HepG2 (cell line): ENCODE measurements around the gene IFT57. TPM values are rescaled to one million over a fixed set of nuclear protein-coding genes. Genes with fewer than 3 reads are reported as not detected.

ENCODE experiments used
- ATAC-seq: fragments of 200-7000 bp; cut with Tn5 transposase; 3 replicates; pipeline ENCODE4 v1.9.1; 2020; ENCODE audit warnings: mild to moderate bottlenecking, moderate library complexity
- BruUV-seq: library from RNA; stranded (reverse); fragments of 400-500 nt; replicated peaks from 2 replicates; lab custom pipeline; 2021; lab: Mats Ljungman, UMichigan
- CTCF ChIA-PET: fragments of 300-600 bp; formaldehyde crosslinking; extraction: SDS; loops from one replicate; lab custom pipeline; 2021; ENCODE audit warnings: low total read pairs, inconsistent platforms, low intra/inter-chr PET ratio; lab: Yijun Ruan, JAX
- POLR2A ChIA-PET: fragments of 350-600 bp; sonication (Branson Sonifier 250); formaldehyde crosslinking; loops from one replicate; lab custom pipeline; 2020; ENCODE audit warnings: antibody characterized with exemption, inconsistent platforms; lab: Yijun Ruan, JAX
- DNase-seq: peaks from one replicate; pipeline ENCODE4 v3.0.0-alpha.2; 2015; ENCODE audit warnings: low spot score
- FAIRE-seq: peaks from 3 replicates; lab custom pipeline; 2011; peaks lifted over from hg19 to GRCh38; lab: Jason Lieb, UNC
- H2AFZ ChIP-seq: one replicate; pipeline ENCODE4 v1.6.1; 2011; ENCODE audit warnings: low read length, inconsistent platforms
- H3K27ac ChIP-seq: fragments of 300-600 bp; 3 replicates; pipeline ENCODE4 v1.8.0; 2011; ENCODE audit warnings: mixed run types, mild to moderate bottlenecking, mixed read lengths, low read length, inconsistent platforms; ENCODE audit not compliant: insufficient read depth; ENCODE audit errors: extremely low read length
- H3K27me3 ChIP-seq, 2 experiments: fragments of 200-600 bp in 1 of 2; 2 replicates in 1 of 2; 3 replicates in 1 of 2; pipeline versions ENCODE4 v1.6.0 to v1.8.0; 2011; ENCODE audit warnings: low read length in 2 of 2, mild to moderate bottlenecking in 2 of 2, moderate library complexity in 2 of 2, inconsistent platforms in 1 of 2; ENCODE audit not compliant: insufficient read depth in 2 of 2, control insufficient read depth in 1 of 2
- H3K36me3 ChIP-seq, 2 experiments: fragments of 200-600 bp in 1 of 2; replicated peaks in 1 of 2; 2 replicates in 1 of 2; 3 replicates in 1 of 2; pipeline versions ENCODE4 v1.5.1 to v1.8.0; 2011; ENCODE audit warnings: low read length in 2 of 2, inconsistent platforms in 1 of 2; ENCODE audit not compliant: insufficient read depth in 2 of 2, control insufficient read depth in 1 of 2
- H3K4me1 ChIP-seq: 2 replicates; pipeline ENCODE4 v1.5.1; 2012; ENCODE audit warnings: low read length, inconsistent platforms; ENCODE audit not compliant: insufficient read depth
- H3K4me2 ChIP-seq: 2 replicates; pipeline ENCODE4 v1.6.0; 2011; ENCODE audit warnings: low read depth, low read length, inconsistent platforms
- H3K4me3 ChIP-seq, 3 experiments: fragments of 200-600 bp in 1 of 3; sonication (generic), shearing (Covaris generic) in 1 of 3; replicated peaks in 1 of 3; 2 replicates each; pipeline ENCODE4 v1.5.1; 2011 to 2016; ENCODE audit warnings: low read length in 3 of 3, inconsistent platforms in 2 of 3, low read depth in 2 of 3, mild to moderate bottlenecking in 2 of 3, control low read depth in 1 of 3, mixed read lengths in 1 of 3; ENCODE audit not compliant: insufficient read depth in 1 of 3
- H3K79me2 ChIP-seq: one replicate; pipeline ENCODE4 v1.6.1; 2011; ENCODE audit warnings: low read length, inconsistent platforms; ENCODE audit not compliant: insufficient read depth
- H3K9ac ChIP-seq: 2 replicates; pipeline ENCODE4 v1.6.0; 2011; ENCODE audit warnings: mild to moderate bottlenecking, low read depth, low read length, inconsistent platforms; ENCODE audit not compliant: insufficient read depth
- H3K9me3 ChIP-seq: 2 replicates; pipeline ENCODE4 v1.5.1; 2012; ENCODE audit warnings: mild to moderate bottlenecking, low read length
- H4K20me1 ChIP-seq: 2 replicates; pipeline ENCODE4 v1.6.0; 2011; ENCODE audit warnings: inconsistent platforms, mild to moderate bottlenecking, low read length, moderate library complexity; ENCODE audit not compliant: insufficient read depth
- ERF ChIP-seq: IDR thresholded peaks from 2 replicates; pipeline ENCODE4 v1.6.1; 2018; ENCODE audit warnings: missing biosample characterization, missing genetic modification reagents
- KDM3A ChIP-seq: IDR thresholded peaks from 2 replicates; pipeline ENCODE4 v1.6.1; 2018; ENCODE audit warnings: low read depth, missing compliant biosample characterization
- KLF6 ChIP-seq: IDR thresholded peaks from 2 replicates; pipeline ENCODE4 v1.8.0; 2016; ENCODE audit warnings: missing biosample characterization, missing genetic modification reagents
- MAFG ChIP-seq: sonication (generic); formaldehyde crosslinking; IDR thresholded peaks from 2 replicates; pipeline ENCODE4 v1.5.1; 2020; ENCODE audit warnings: mild to moderate bottlenecking, missing genetic modification reagents
- RAD51 ChIP-seq: fragments of 450-650 bp; IDR thresholded peaks from 2 replicates; pipeline ENCODE4 v1.6.1; 2016; ENCODE audit warnings: borderline replicate concordance
- ZNF17 ChIP-seq: sonication (generic); formaldehyde crosslinking; IDR thresholded peaks from 2 replicates; pipeline ENCODE4 v1.5.0; 2020; ENCODE audit warnings: mild to moderate bottlenecking, missing genetic modification reagents
- ZNF451 ChIP-seq: sonication (generic); formaldehyde crosslinking; IDR thresholded peaks from 2 replicates; pipeline ENCODE4 v1.5.0; 2020; ENCODE audit warnings: mild to moderate bottlenecking, missing genetic modification reagents
- ZNF7 ChIP-seq: IDR thresholded peaks from 2 replicates; pipeline ENCODE4 v1.6.1; 2016; ENCODE audit warnings: missing biosample characterization, missing genetic modification reagents
- ZNF749 ChIP-seq: sonication (generic); formaldehyde crosslinking; IDR thresholded peaks from 2 replicates; pipeline ENCODE4 v1.8.0; 2022; ENCODE audit warnings: mild to moderate bottlenecking, missing genetic modification reagents, moderate library complexity, borderline replicate concordance
- ZNF780A ChIP-seq: sonication (generic); formaldehyde crosslinking; IDR thresholded peaks from 2 replicates; pipeline ENCODE4 v1.8.0; 2022; ENCODE audit warnings: mild to moderate bottlenecking, missing genetic modification reagents, moderate library complexity
- ZSCAN20 ChIP-seq: sonication (generic); formaldehyde crosslinking; IDR thresholded peaks from 2 replicates; pipeline ENCODE4 v1.4.0; 2020; ENCODE audit warnings: missing genetic modification reagents, mild to moderate bottlenecking, borderline replicate concordance
- WGBS: methylation state at CpG from one replicate; pipeline ENCODE4 v1.1.6; 2017; ENCODE audit warnings: low lambda C conversion rate; 5-methylcytosine and 5-hydroxymethylcytosine counted together
- in situ Hi-C: cut with HindIII; loops from 2 replicates; pipeline ENCODE4 v1.10.0; 2017; ENCODE audit warnings: low pct_unique_long_range_greater_than_20kb; ENCODE audit not compliant: extremely low pct_ligation_motif_present
- intact Hi-C: fragments of 100-400 bp; cut with micrococcal nuclease; formaldehyde crosslinking; loops from one replicate; pipeline ENCODE4 v1.10.0; 2022; ENCODE audit not compliant: unreplicated experiment
- polyA plus RNA-seq, 8 experiments: library from polyadenylated mRNA; depleted of rRNA in 3 of 8; stranded (reverse) in 7 of 8; unstranded in 1 of 8; fragments of >200 nt; fragmentation: Illumina TruSeq in 4 of 8; extraction: Trizol in 4 of 8; gene quantifications; 2 replicates each; pipeline versions ENCODE4 v1.2.1 to v1.2.3, GENCODE V29; 2011 to 2016; ENCODE audit warnings: low read depth in 4 of 8, missing spikeins in 1 of 8, mixed read lengths in 1 of 8; ENCODE audit not compliant: insufficient read depth in 1 of 8
- total RNA-seq, 5 experiments: library from RNA; depleted of rRNA; stranded (reverse); fragments of >200 nt; fragmentation: Illumina TruSeq; extraction: Trizol; gene quantifications; 2 replicates each; pipeline ENCODE4 v1.2.3, GENCODE V29; 2016; ENCODE audit warnings: low read depth in 1 of 5
- TF ChIP-seq, protein P1 (sequence below): sonication (generic); formaldehyde crosslinking; IDR thresholded peaks from 2 replicates; pipeline ENCODE4 v1.8.0; 2022; ENCODE audit warnings: missing genetic modification reagents, low read depth, mild to moderate bottlenecking, borderline replicate concordance
- TF ChIP-seq, protein P2 (sequence below): fragments of 450-650 bp; IDR thresholded peaks from 2 replicates; pipeline ENCODE4 v1.6.1; 2016
- TF ChIP-seq, protein P3 (sequence below): sonication (generic); formaldehyde crosslinking; IDR thresholded peaks from 2 replicates; pipeline ENCODE4 v1.8.0; 2022; ENCODE audit warnings: low read depth, missing genetic modification reagents
- TF ChIP-seq, protein P4 (sequence below): sonication (generic); formaldehyde crosslinking; conservative IDR thresholded peaks from 2 replicates; pipeline ENCODE4 v1.4.0; 2020; ENCODE audit warnings: missing genetic modification reagents

The IFT57 gene
- total and polyA plus RNA-seq, 2 of the 13 experiments (the other 11 are each of a cell fraction or from before 2014, with no cell fraction given) = 5.5 to 14.5 TPM

GRCh38 chr3:108152274-108152673, 70.0 kb downstream of the IFT57 start:
- no peaks in the 10 kb centered on the region for H3K27me3 ChIP-seq
- H3K4me2 ChIP-seq = no peak overlapping the region
- BruUV-seq = no TSS peak
- DNase-seq (no peak), FAIRE-seq (no peak), ATAC-seq (no peak)
- ChIA-PET CTCF (interaction anchor here (1.8 to 2.3 kb wide), 2 partner anchors 254 to 325 kb away, joined by 9 to 14 read pairs; no protein-coding TSS in a partner anchor), POLR2A (no interaction called here)
- WGBS = 31% methylated on average over 3 of the region's 3 CpGs
- H2AFZ ChIP-seq = no peak overlapping the region
- in situ Hi-C loops (loop anchor here (5.0 kb wide), 1 partner anchor 255 kb away; no protein-coding TSS in a partner anchor), intact Hi-C loops (no loop called here)
- no peaks in the 10 kb centered on the region for H3K9me3 ChIP-seq
- H3K36me3 ChIP-seq = no peaks in the 10 kb centered on the region
- no peaks in the 10 kb centered on the region for H3K79me2 ChIP-seq
- no peaks in the 10 kb centered on the region for H3K4me1 ChIP-seq
- H3K9ac ChIP-seq = no peak overlapping the region
- TF ChIP-seq ZNF451 (no peak), RAD51 (no peak)
- TF ChIP-seq, protein P1, sequence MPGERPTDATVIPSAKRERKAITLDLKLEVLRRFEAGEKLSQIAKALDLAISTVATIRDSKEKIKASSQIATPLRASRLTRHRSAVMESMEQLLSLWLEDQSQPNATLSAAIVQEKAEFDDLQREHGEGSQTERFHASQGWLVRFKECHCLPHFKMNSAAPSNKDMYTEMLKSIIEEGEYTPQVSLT (CRISPR knock-in tag) = no peak
- TF ChIP-seq, protein P2, sequence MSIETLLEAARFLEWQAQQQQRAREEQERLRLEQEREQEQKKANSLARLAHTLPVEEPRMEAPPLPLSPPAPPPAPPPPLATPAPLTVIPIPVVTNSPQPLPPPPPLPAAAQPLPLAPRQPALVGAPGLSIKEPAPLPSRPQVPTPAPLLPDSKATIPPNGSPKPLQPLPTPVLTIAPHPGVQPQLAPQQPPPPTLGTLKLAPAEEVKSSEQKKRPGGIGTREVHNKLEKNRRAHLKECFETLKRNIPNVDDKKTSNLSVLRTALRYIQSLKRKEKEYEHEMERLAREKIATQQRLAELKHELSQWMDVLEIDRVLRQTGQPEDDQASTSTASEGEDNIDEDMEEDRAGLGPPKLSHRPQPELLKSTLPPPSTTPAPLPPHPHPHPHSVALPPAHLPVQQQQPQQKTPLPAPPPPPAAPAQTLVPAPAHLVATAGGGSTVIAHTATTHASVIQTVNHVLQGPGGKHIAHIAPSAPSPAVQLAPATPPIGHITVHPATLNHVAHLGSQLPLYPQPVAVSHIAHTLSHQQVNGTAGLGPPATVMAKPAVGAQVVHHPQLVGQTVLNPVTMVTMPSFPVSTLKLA = peak; percentile 90
- H3K4me3 ChIP-seq = no peak overlapping the region
- no peak overlapping the region for H3K27ac ChIP-seq
- no peaks in the 10 kb centered on the region for H4K20me1 ChIP-seq

DNA sequence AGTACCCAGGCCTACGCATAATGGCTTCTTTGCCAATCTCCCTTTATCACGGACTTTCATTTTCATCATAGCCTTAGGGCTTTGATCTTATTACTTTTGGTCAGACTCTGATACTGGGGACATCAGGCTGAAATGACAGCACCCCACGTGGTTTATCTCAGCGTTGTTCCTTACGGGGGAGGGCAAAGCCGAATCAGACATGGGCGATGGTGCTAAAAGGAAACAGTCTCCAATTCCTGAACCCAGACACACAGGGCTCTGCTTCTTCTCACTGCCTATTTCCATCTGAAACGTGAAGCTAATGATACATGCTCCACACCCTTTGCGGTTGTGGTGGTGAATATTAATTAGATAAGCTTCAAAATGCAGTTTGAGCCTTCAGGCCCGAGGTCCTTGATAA, 72.0 kb downstream of the IFT57 start:
- no peak overlapping the region for H2AFZ ChIP-seq
- no peak for TF ChIP-seq KLF6 (CRISPR knock-in tag)
- TF ChIP-seq RAD51 = no peak
- TF ChIP-seq MAFG = no peak
- TF ChIP-seq, protein P3, sequence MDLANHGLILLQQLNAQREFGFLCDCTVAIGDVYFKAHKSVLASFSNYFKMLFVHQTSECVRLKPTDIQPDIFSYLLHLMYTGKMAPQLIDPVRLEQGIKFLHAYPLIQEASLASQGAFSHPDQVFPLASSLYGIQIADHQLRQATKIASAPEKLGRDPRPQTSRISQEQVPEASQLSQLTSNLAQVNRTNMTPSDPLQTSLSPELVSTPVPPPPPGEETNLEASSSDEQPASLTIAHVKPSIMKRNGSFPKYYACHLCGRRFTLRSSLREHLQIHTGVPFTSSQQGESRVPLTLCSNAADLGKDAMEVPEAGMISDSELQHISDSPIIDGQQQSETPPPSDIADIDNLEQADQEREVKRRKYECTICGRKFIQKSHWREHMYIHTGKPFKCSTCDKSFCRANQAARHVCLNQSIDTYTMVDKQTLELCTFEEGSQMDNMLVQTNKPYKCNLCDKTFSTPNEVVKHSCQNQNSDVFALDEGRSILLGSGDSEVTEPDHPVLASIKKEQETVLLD (CRISPR knock-in tag) = no peak
- TF ChIP-seq, protein P4, sequence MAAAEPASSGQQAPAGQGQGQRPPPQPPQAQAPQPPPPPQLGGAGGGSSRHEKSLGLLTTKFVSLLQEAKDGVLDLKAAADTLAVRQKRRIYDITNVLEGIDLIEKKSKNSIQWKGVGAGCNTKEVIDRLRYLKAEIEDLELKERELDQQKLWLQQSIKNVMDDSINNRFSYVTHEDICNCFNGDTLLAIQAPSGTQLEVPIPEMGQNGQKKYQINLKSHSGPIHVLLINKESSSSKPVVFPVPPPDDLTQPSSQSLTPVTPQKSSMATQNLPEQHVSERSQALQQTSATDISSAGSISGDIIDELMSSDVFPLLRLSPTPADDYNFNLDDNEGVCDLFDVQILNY = no peak
- no peak for TF ChIP-seq ZNF7 (CRISPR knock-in tag)
- TF ChIP-seq ZNF780A = no peak
- no peak for TF ChIP-seq ZSCAN20
- TF ChIP-seq KDM3A (CRISPR knock-in tag) = no peak
- TF ChIP-seq ERF (CRISPR knock-in tag) = no peak
- no peak for TF ChIP-seq ZNF749 (CRISPR knock-in tag)
- no peak for TF ChIP-seq ZNF17

More for the DNA sequence above, 72.0 kb downstream of the IFT57 start:
- Histone ChIP-seq H4K20me1 (no peaks in the 10 kb centered on the region), H3K4me3 (no peak overlapping the region), H3K9me3 (peaks cover 4% of the 10 kb centered on the region; the same call in 1 of the 2 replicates), H3K4me2 (no peak overlapping the region), H3K4me1 (no peaks in the 10 kb centered on the region), H3K27ac (no peak overlapping the region), H3K79me2 (no peaks in the 10 kb centered on the region), H3K36me3 (no peaks in the 10 kb centered on the region), H3K9ac (no peak overlapping the region), H3K27me3 (no peaks in the 10 kb centered on the region)
- ATAC-seq (no peak), FAIRE-seq (no peak), DNase-seq (no peak)
- intact Hi-C loops (no loop called here), in situ Hi-C loops (loop anchor here (5.0 kb wide), 1 partner anchor 257 kb away; no protein-coding TSS in a partner anchor)
- BruUV-seq = no TSS peak
- 12% methylated on average over 10 of the region's 10 CpGs for WGBS
- ChIA-PET CTCF (no interaction called here), POLR2A (no interaction called here)
